GM21737 (cell line): Measurements from ENCODE around the gene TSPAN9.

Experiments used
- ATAC-seq: cut with Tn5 transposase; IDR thresholded peaks from one replicate; pipeline ENCODE4 v1.9.1; 2021; ENCODE audit warnings: mild to moderate bottlenecking, moderate library complexity; ENCODE audit not compliant: unreplicated experiment

TSPAN9 gene, protein sequence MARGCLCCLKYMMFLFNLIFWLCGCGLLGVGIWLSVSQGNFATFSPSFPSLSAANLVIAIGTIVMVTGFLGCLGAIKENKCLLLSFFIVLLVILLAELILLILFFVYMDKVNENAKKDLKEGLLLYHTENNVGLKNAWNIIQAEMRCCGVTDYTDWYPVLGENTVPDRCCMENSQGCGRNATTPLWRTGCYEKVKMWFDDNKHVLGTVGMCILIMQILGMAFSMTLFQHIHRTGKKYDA

DNA sequence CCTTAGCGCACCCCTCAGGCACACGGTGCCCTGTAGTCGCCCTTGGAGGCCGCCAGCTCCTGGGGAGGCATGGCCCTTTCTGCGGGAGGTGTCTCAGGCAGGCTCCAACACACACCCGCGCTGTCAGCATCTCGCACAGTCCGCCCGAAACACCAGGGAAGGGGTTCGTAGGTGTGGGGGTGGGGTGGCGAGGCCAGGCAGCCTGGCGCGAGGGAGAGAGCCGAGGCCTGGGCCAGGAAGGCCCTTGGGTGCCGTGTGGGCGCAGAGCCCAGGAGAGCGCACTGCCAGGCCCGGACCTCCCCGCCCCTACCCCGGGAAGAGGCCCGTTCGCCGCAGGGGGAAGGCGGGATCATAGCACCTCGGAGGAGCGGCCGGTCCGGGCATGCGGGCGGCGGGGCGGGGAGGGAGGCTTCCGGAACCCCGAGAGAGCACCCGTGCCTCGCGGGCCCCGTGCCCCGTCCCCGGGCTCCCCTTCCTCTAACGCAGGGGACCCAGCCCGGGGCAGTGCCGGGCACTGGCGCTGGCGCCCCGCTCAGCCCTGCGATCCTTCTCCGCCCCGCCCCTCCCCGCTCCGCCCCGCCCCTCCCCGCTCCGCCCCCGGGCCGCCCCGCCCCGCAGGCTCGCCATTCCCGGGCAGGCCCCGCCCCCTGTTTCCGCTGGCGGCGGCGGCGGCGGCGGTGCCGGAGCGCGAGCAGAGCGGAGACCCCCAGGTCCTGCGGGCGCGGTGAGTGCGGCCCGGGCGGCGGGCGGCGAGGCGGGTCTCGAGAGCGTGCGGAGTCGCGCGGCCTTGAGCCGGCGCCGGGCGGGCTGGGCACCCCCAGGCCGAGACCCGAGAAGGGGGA, at the start of gene TSPAN9:
TSPAN9 (plus strand) TSS at position 650 of the 842 bp plus-strand sequence. CDS start 123,815 bp downstream, outside the sequence.
- peak; percentile 71 for ATAC-seq

DNA sequence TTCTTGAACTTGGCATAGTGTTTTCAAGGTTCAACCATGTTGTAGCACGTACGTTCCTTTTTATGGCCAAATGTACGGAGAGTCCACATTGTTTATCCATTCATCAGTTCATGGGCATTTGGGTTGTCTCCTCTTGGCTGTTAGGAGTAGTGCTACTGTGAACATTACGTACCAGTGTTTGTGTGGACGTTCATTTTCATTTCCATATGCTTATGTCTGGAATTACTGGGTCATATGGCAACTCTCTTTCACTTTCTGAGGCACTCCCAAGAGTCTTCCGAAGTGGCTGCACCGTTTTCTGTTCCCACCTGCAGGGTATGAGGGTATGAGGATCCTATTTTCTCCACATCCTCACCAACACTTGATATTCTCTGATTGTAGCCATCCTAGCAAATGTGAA, 49.1 kb upstream of the TSPAN9 start:
- no peak for ATAC-seq

DNA sequence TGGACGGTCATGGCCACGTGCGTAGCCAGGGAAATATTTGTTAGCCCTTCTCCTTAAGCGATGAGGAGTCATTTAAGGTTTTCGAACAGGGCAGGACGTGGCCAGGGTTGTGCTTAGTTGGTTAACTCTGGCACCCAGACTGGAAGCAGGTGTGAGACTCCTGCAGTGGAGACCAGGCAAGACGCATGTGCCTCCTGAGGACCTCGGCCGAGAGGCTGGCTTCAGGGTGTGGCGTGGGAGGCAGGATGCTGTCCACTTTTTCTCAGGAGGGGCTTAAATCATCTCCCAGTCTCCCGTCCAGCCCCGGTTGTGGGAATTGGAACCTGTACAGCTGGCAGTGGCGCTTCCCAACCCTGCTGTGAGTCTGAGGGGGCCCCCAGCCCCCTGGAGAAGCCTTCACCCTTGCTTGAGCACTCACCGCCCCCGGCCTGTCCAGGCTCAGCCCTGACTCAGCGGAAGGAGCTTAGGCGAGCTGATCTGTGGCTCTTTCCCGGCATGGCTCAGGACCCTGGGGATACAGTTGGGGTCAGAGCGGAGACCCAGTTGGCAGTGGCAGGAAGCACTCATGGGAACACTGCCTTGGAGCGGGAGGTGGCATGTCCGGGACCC, 46.3 kb upstream of the TSPAN9 start:
- no peak for ATAC-seq

DNA sequence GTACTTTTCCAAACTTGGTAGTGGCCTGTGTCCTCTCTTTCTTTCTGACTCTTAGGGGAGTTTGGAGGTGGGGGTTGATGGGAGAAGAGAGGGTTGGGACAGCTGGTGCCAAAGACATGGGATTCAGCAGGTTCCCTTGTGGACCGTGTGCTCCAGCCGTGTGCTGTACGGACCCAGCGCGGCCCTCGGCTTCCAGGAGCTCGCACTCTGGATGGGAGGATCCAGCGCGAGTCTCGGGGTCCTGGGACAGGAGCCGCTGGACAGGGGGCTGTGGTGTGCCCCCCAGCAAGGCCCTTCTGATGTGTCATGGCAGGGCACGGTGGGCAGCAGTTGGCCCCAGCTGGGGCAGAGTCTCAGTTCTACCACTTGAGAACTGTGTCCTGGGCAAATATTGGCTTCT, 45.0 kb upstream of the TSPAN9 start:
- no peak for ATAC-seq

DNA sequence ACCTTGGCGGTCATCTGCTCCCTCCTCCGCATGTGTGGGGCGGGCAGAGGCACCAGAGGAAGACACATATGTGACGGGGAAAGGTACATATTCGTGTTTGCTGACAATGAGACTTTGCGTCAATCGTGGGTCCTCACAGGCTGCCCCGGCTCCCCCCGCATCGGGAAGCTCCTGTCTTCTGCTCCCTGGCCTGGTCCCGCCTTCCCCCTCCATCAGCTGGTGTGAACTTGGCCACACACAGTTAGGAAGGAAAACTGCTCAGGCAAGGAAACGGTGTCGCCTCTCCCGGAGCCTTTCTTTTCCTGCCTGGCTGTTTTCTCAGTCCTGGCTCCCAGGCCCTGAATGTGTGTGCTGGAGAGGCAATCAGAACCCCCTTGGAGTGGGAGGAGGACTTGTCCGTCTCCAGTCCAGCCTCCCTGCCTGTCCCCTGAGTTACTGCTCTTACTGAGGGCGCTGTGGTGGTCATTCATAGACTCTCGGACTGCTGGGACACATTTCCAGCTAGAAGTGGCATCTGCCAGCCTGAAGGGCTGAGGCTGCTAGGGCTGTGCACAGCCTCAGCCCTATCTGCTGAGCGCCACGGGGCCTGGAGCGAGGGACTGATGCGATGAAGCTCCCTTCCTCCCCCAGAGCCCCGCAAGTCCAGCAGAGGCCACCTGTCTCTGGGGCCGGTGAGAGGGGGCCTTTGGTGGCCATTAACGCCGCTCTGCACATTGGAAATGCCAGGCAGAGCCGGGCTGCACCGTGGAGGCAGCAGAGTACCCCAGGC, 44.2 kb upstream of the TSPAN9 start:
- no peak for ATAC-seq

DNA sequence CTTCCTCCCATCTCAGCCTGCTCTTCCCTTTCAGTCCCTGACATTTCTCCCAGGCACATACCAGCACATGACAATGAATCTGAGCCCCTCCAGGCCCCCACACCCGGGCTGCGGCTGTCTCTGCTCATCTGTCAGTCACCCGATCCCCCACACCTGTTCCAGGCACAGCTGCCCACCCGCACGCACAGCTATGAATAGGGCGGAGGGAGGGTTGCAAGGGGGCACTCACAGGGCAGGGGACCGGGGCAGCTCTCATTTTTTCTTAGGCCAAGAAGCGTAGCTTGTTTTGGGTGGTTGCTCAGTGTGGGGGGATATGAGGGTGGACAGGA, 43.7 kb upstream of the TSPAN9 start:
- ATAC-seq: no peak

DNA sequence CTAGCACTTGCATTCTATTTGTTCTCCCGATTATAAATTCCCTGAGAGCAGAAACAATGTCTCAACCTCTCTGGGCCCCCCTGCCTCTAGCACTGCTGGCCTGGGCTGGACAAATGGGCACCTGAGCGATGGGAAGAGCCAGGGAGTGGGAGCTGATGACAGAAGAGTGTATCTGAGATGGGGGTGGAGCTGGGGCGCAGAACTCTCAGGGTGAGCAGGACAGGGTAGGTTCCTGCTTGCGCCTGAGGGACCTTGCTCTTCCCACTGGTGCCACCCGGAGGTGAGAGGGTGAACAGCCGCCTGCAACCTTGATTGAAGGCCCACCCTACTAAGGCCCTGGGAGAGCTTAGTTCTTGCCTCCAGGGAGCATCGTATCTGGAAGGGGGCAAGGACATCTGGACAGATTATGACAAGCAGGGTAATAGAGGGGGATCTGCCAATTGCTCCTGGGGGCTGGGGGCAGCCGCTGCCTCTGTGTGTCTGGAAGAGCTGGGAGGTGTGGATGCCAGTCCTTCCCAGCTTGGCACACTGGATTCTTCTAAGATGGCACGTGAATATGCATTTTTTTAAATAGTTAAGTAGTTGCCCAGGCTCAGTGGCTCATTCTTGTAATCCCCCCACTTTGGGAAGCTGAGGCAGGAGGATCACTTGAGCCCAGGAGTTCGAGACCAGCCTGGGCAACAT, 43.0 kb upstream of the TSPAN9 start:
- no peak for ATAC-seq

DNA sequence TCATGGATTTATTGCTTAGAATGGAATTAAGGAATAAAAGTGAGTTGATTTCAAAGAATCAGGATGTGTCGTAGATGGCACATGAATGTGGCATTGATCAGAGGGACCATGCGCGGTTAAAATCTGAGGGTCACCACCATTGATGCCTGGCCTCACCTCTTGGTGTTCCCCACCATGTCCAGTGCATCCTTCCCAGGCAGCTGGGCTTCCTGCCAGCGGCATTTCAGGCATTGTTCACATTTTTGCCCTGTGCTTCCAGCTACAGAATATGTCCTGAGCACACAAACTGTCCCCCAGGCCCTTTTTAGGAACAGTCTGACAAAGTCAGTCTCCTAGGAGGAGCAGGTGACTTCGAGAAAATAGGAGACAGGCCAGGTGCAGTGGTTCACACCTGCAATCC, 42.0 kb upstream of the TSPAN9 start:
- ATAC-seq: no peak

DNA sequence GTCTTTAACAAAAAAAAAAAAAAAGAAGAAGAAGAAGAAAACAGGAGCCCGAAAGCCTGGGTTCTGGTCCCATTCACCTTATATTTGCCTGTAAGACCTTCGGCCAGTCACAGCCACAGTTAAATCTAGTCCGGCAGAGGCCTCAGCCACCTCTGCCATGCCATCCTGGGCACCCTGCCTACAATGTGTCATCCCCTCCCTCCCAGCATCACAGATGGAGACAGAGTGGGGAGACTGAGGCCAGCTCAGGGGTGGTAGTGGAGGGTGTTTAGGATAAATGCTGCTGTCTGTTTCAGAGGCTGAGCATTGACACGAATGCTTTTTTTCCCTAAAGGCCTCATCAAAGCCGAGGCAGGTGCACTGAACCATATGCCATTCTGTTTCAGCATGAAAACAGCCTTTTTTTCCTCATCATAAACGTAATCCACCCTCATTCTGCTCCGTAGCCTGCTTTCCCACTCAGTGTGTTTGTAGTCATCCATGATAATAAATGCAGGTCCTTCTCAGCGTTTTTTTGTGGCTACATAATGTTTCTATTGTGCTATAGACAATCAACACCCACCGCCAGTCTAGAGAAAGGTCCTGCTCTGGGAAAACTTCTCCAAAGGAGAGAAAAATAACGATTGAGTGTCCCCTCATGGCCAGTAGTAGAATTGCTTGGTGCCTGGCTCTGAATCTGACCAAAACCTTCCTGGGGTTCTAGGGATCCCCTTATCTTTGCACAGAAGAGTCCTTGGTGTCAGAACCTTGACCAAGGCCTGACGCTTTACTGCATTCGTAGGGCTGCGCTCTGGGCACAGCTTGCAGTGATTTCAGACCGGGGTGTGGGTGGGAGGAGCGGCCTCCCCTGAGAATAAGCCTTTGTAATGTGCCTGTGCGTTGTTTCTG, 41.1 kb upstream of the TSPAN9 start:
- ATAC-seq: no peak

DNA sequence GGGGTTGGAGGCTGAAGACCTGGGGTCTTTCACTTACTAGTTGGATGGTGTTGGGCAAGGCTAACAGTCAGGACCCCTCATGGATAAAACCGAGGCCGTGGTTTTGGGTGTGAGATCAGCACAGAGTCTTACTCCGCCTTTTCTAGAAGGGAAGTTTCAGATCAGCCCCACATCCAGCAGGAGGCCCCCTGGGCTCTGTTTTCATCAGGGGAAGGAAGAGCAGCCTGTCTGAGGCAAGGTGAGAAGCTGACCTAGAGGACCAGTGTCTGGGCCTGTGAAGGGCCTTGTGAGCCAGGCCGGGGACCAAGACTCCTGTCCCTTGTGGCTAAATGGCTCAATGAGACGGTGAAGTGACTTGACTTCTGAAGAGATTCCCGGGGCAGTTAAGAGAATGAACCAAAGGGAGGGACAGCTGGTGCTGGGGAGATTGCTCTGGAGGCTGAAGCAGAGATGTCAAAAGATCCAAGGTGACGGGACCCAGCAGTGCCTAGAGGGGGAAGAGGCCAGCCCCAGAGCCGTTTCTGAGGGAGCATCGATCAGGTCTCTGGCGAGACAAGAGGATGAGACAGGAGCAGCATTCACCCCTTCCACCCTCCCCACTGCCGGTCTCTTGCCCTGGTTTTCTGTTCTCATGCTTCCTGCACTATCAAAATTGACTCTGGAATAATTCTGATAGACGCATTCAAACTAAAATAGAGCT, 40.1 kb upstream of the TSPAN9 start:
- ATAC-seq: no peak

DNA sequence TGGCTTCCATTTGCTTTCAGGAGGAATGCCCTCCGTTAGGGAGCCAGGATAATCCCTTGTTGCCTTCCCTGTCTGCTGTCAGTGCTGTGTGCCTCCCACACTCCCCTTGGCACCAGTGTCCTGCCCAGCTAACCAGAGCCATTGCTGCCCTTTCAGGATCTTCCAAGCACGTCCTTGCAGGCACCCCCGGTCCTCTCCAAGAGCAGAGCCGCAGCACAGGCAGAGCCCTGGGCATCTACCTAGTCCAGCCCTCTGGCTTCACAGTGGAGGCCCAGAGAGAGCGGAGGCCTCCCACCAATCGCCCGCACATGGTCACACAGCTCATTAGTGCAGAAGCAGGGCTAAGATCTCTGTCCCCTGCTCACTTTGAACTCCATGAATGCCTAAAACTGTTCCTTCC, 39.0 kb upstream of the TSPAN9 start:
- ATAC-seq: no peak

DNA sequence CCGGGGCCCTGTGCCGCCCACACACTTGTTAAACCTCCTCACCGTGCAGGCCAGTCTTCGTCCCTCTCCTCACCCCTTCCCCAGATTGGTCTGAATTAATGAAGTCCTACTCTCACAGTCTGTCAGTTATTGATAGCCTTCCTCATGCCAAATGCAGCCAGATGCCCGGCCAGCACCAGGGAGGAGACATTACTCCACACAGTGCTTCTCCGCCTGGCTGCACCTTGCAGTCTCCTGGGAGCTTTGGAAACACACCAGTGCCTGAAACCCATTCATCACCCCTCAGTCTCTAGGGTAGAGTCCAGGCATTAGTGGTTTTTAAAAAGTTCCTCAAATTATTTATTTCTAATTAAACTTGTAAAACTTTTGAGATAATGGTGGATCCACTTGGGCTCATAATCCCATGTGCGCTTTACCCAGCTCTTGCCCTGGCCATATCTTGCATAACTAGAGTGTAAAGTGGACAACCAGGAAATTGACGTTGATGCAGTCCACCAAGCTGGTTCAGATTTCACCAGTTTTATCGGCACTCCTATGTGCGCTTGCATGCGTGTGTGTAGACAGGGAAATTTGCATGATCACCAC, 38.2 kb upstream of the TSPAN9 start:
- ATAC-seq: no peak

DNA sequence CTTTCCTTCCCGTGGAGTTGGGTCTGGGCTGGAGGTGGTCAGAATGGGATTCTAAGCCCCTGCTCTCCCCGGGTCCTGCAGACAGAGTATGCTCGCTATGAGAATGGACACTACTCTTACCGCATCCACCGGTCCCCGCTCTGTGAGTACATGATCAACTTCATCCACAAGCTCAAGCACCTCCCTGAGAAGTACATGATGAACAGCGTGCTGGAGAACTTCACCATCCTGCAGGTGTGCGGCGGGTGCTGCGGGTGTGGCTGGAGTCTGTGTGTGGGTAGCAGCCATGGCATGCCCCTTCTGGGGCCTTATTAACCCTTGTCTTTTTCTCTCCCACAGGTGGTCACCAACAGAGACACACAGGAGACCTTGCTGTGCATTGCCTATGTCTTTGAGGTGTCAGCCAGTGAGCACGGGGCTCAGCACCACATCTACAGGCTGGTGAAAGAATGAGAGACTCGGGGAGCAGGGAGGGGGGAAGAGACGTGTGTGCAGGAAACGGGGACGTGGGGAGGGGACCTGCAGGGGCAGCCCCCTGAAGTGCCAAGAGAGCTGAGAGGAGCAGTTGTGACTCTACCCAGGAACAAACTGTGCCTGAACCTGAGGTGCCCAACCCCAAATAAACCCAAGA, 37.0 kb upstream of the TSPAN9 start:
- ATAC-seq: no peak

DNA sequence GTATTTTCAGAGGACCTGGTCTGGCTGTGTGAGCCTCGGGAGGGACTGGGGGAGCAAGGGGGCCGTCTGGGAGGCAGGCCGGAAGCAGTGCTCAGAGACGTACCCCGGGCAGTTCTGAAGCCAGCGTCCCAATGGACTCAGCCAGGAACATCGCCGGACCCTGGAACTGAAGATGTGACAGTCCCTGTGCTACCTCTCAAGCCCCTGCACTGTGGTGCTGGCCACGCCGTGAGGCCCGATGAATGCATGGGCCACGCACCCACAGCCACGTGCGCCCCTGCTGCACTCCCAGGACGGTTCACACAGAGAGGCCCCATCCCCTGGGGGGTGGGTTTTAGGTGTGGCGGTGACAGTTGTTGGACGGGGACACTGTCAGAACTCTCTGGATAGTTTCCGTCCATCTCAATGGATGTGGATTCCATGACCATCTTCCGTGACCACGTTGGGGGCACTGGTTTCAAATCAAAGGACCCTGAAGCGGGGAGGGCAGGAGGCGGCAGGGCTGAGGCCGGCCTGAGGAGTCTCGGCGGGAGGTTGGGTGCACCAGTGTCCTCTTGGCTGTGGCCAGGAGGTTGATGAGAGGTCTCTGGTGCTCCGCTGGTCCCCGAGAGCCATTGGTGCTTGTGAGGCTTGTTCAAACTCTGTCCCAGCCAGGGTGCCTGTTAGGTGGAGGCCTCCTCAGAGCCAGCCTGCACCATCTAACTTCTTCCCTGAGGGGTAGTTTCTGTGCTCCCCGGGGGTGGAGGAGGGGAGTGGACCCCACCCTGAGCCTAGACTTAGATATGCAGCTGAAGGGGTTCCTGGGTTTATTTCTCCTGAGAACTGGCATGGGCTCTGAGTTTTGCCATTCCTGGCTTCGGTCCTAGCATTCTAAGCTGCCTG, 36.3 kb upstream of the TSPAN9 start:
- ATAC-seq: no peak

DNA sequence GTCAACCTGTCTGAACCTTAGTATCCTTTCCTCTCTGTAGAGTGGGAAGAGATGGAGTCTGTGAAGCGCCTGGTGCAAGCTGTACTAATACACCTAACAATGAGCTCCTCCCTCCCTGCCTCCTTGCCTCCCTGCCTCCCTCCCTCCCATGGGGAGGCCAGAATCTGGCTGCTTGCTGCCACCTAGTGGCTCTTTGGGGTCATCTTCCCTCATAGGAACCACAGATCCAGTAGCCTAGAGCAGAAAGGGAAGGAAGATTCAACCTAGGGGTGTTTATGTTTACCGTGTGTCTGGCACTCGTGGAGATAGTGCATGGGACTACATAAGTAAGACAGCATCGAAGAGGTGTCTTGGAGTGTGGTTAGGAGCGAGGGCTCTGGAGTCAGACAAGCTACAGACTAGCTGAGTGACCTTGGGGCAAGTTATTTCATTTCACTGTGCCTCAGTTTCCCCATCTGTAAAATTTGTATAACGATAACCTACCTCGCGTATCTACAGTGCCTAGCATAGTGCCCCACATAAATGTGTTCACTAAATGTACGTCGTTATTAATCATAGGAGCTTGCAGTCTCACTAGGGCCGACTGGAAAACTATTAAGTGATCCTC, 35.5 kb upstream of the TSPAN9 start:
- peak; percentile 69 for ATAC-seq

DNA sequence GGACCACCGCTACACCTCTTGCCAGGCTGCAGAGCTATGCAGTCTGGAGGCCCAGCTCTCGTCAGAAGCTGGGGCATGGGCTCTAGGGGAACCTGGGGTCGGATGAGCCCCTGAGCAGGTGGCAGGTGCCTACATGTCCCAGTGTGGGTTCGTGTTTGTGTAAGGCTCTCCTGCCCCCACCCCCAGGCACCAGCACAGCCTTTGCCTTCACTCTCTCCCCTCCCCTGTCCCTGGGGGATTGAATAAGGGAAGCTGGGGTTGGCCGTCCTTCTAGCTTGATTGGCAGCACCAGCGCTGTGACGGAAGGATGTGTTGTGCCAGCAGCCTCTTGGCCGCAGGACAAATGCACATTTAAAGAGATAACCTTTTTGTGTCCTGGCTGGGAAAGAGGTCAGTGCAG, 34.8 kb upstream of the TSPAN9 start:
- ATAC-seq: no peak

DNA sequence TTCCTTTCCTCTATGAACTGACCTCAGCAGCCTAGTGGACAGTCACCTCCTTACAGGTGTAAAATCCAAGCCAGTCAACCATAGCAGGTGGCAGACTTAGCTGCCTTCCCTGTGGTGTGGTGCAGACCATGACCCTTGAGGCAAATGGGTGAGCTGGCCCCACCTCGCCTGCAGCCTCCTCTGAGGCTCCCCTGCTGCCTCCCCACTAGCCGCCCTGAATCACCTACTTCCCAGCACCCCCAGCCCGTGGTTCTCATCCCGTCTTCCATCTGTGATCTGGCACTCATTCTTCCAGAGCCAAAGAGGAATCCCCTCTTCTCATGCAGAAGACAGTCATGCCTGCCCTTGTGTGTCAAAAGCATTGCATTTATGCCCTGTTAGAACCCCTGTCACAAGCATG, 34.4 kb upstream of the TSPAN9 start:
- ATAC-seq: no peak
